GM23338 (cell line): ENCODE results near the gene CACNA1C. TPM values are rescaled to one million over a fixed set of nuclear protein-coding genes. Genes with fewer than 3 reads are reported as not detected.

Source experiments
- ATAC-seq: fragments of 200-7000 bp; cut with Tn5 transposase; 3 replicates; pipeline ENCODE4 v1.9.1; 2020
- DNase-seq: peaks from one replicate; pipeline ENCODE4 v3.0.0-alpha.2; 2015; ENCODE audit warnings: low spot score
- H2AFZ ChIP-seq: fragments of 200-600 bp; sonication (generic); 2 replicates; pipeline ENCODE4 v1.8.0; 2016; ENCODE audit warnings: antibody characterized with exemption, mild to moderate bottlenecking, moderate library complexity
- H3F3A ChIP-seq: fragments of 200-600 bp; sonication (generic); replicated peaks from 2 replicates; pipeline ENCODE4 v1.8.0; 2017; ENCODE audit warnings: antibody characterized with exemption, mixed run types, low read depth
- H3K27ac ChIP-seq: fragments of 200-600 bp; sonication (generic); 2 replicates; pipeline ENCODE4 v1.6.1; 2016; ENCODE audit warnings: low read depth
- H3K27me3 ChIP-seq: fragments of 200-600 bp; sonication (generic); 2 replicates; pipeline ENCODE4 v1.8.0; 2016; ENCODE audit warnings: mild to moderate bottlenecking, mixed run types, moderate library complexity; ENCODE audit not compliant: insufficient read depth
- H3K36me3 ChIP-seq: fragments of 200-600 bp; sonication (generic); 2 replicates; pipeline ENCODE4 v1.8.0; 2016; ENCODE audit warnings: mild to moderate bottlenecking; ENCODE audit not compliant: insufficient read depth
- H3K4me1 ChIP-seq: fragments of 200-600 bp; sonication (generic); 2 replicates; pipeline ENCODE4 v1.8.0; 2016; ENCODE audit warnings: mild to moderate bottlenecking, moderate library complexity; ENCODE audit not compliant: insufficient read depth
- H3K4me2 ChIP-seq: fragments of 200-600 bp; sonication (generic); 2 replicates; pipeline ENCODE4 v1.7.1; 2017; ENCODE audit warnings: mixed run types
- H3K4me3 ChIP-seq: fragments of 200-600 bp; sonication (generic); 2 replicates; pipeline ENCODE4 v1.6.1; 2016; ENCODE audit warnings: mixed run types
- H3K79me2 ChIP-seq: fragments of 200-600 bp; sonication (generic); replicated peaks from 2 replicates; pipeline ENCODE4 v1.8.0; 2017; ENCODE audit warnings: mild to moderate bottlenecking; ENCODE audit not compliant: insufficient read depth
- H3K9me2 ChIP-seq: fragments of 200-600 bp; sonication (generic); 2 replicates; pipeline ENCODE4 v1.8.0; 2017; ENCODE audit not compliant: insufficient read depth
- H4K20me1 ChIP-seq: fragments of 200-600 bp; sonication (generic); replicated peaks from 2 replicates; pipeline ENCODE4 v1.8.0; 2017; ENCODE audit warnings: mild to moderate bottlenecking; ENCODE audit not compliant: insufficient read depth
- H3K27ac Mint-ChIP-seq: 2 replicates; pipeline ENCODE4 v1.8.0; 2020; ENCODE audit warnings: inconsistent platforms, mild to moderate bottlenecking, moderate library complexity, mixed read lengths
- H3K27me3 Mint-ChIP-seq: 3 replicates; pipeline ENCODE4 v1.8.0; 2022; ENCODE audit warnings: low read depth, mild to moderate bottlenecking, moderate library complexity, mixed read lengths, inconsistent platforms; ENCODE audit not compliant: insufficient read depth, poor library complexity
- H3K36me3 Mint-ChIP-seq: 3 replicates; pipeline ENCODE4 v1.8.0; 2021; ENCODE audit warnings: low read depth, mild to moderate bottlenecking, inconsistent platforms, moderate library complexity, mixed read lengths
- H3K4me1 Mint-ChIP-seq: 3 replicates; pipeline ENCODE4 v1.8.0; 2020; ENCODE audit warnings: mild to moderate bottlenecking, inconsistent platforms, mixed read lengths
- H3K4me3 Mint-ChIP-seq: 3 replicates; pipeline ENCODE4 v1.8.0; 2021; ENCODE audit warnings: moderate library complexity, mild to moderate bottlenecking, inconsistent platforms, mixed read lengths
- H3K9me3 Mint-ChIP-seq: 3 replicates; pipeline ENCODE4 v1.8.0; 2020; ENCODE audit warnings: moderate library complexity, mild to moderate bottlenecking, inconsistent platforms, mixed read lengths
- CREB1 ChIP-seq: fragments of 250-450 bp; sonication (Bioruptor Pico); IDR thresholded peaks from 2 replicates; pipeline ENCODE4 v1.5.0; 2020; ENCODE audit warnings: low read depth, mild to moderate bottlenecking, moderate library complexity
- EZH2 ChIP-seq: fragments of 200-600 bp; sonication (generic); IDR thresholded peaks from one replicate; pipeline ENCODE4 v1.8.0; 2017; ENCODE audit warnings: antibody characterized with exemption, mild to moderate bottlenecking, low read depth; ENCODE audit not compliant: unreplicated experiment
- EZH2phosphoT487 ChIP-seq: fragments of 200-600 bp; sonication (generic); IDR thresholded peaks from one replicate; pipeline ENCODE4 v1.8.1; 2018; ENCODE audit warnings: antibody characterized with exemption; ENCODE audit not compliant: unreplicated experiment
- JUNB ChIP-seq: IDR thresholded peaks from one replicate; pipeline ENCODE4 v1.6.1; 2016; ENCODE audit warnings: antibody characterized with exemption; ENCODE audit not compliant: unreplicated experiment
- NANOG ChIP-seq: IDR thresholded peaks from 2 replicates; pipeline ENCODE4 v1.6.1; 2016; ENCODE audit warnings: antibody characterized with exemption, borderline replicate concordance
- POLR2AphosphoS5 ChIP-seq: IDR thresholded peaks from 2 replicates; pipeline ENCODE4 v1.6.1; 2016; ENCODE audit warnings: antibody characterized with exemption, low read depth
- STAT1 ChIP-seq: IDR thresholded peaks from one replicate; pipeline ENCODE4 v1.6.1; 2016; ENCODE audit warnings: antibody characterized with exemption; ENCODE audit not compliant: unreplicated experiment
- ZNF114 ChIP-seq: fragments of 250-450 bp; sonication (Bioruptor Pico); IDR thresholded peaks from 2 replicates; pipeline ENCODE4 v1.5.0; 2020; ENCODE audit warnings: mild to moderate bottlenecking, moderate library complexity
- ZNF331 ChIP-seq: fragments of 250-450 bp; sonication (Bioruptor Pico); IDR thresholded peaks from 2 replicates; pipeline ENCODE4 v1.5.0; 2020; ENCODE audit warnings: low read depth, mild to moderate bottlenecking, moderate library complexity
- polyA plus RNA-seq: library from polyadenylated mRNA; unstranded; fragments of >200 nt; fragmentation: Nextera tagmentation; extraction: Ambion mirVana; gene quantifications from 2 replicates; pipeline ENCODE4 v1.2.1, GENCODE V29; 2016
- total RNA-seq: library from RNA; depleted of rRNA; stranded (reverse); fragments of >200 nt; shearing (Covaris generic); gene quantifications from 2 replicates; pipeline ENCODE4 v1.2.3, GENCODE V29; 2014
- TF ChIP-seq, protein P1 (sequence below): fragments of 250-450 bp; sonication (Bioruptor Pico); IDR thresholded peaks from 2 replicates; pipeline ENCODE4 v1.5.0; 2020; ENCODE audit warnings: mild to moderate bottlenecking, moderate library complexity
- TF ChIP-seq, protein P2 (sequence below): IDR thresholded peaks from 2 replicates; pipeline ENCODE4 v1.6.1; 2016; ENCODE audit warnings: antibody characterized with exemption
- TF ChIP-seq, protein P3 (sequence below): IDR thresholded peaks from one replicate; pipeline ENCODE4 v1.6.1; 2018; ENCODE audit warnings: antibody characterized with exemption; ENCODE audit not compliant: unreplicated experiment

CACNA1C gene
- total and polyA plus RNA-seq, 2 experiments from 2014 or later = 0.78 to 2.1 TPM

DNA sequence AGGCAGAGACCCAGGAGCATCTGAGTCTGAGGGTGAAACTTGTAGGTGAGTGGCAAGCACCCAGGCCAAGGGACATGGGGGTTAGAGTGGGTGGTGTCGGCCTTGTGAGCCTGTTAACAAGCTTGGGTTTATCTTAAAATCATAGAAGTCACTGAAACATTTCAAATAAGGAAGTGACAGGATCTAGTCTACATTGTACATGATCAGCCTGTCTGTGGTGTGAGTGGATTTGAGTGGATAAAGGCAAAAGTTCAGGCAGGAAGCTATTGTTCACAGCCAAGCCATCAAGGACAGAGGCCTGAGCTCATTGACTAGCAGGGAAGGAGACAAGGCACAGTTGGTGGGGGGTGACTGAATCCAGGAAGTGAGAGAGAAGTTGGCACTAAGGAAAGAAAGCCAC, 682.6 kb downstream of the CACNA1C start:
- Mint-ChIP-seq H3K27me3 (no peaks in the 10 kb centered on the region), H3K27ac (no peak overlapping the region)
- H3K27me3 ChIP-seq = no peaks in the 10 kb centered on the region

More for the DNA sequence above, 682.6 kb downstream of the CACNA1C start:
- H3K4me1 ChIP-seq = peaks cover 5% of the 10 kb centered on the region
- no peaks in the 10 kb centered on the region for H4K20me1 ChIP-seq
- Mint-ChIP-seq H3K9me3 (no peaks in the 10 kb centered on the region), H3K36me3 (no peaks in the 10 kb centered on the region), H3K4me1 (peaks cover 6% of the 10 kb centered on the region), H3K4me3 (no peak overlapping the region)
- H2AFZ ChIP-seq = no peak overlapping the region
- no peaks in the 10 kb centered on the region for H3K79me2 ChIP-seq
- H3K9me2 ChIP-seq = no peaks in the 10 kb centered on the region
- H3F3A ChIP-seq = peaks cover 6% of the 10 kb centered on the region; the same call in 1 of the 2 replicates
- DNase-seq = no peak
- H3K4me2 ChIP-seq = no peak overlapping the region
- ATAC-seq = no peak
- no peak overlapping the region for H3K27ac ChIP-seq
- H3K4me3 ChIP-seq = no peak overlapping the region
- H3K36me3 ChIP-seq = no peaks in the 10 kb centered on the region
- TF ChIP-seq CREB1 (CRISPR knock-in tag) (no peak), POLR2AphosphoS5 (no peak), ZNF114 (CRISPR knock-in tag) (no peak), EZH2 (no peak), EZH2phosphoT487 (no peak), NANOG (no peak), ZNF331 (CRISPR knock-in tag) (no peak), STAT1 (no peak), JUNB (no peak)
- TF ChIP-seq, protein P1, sequence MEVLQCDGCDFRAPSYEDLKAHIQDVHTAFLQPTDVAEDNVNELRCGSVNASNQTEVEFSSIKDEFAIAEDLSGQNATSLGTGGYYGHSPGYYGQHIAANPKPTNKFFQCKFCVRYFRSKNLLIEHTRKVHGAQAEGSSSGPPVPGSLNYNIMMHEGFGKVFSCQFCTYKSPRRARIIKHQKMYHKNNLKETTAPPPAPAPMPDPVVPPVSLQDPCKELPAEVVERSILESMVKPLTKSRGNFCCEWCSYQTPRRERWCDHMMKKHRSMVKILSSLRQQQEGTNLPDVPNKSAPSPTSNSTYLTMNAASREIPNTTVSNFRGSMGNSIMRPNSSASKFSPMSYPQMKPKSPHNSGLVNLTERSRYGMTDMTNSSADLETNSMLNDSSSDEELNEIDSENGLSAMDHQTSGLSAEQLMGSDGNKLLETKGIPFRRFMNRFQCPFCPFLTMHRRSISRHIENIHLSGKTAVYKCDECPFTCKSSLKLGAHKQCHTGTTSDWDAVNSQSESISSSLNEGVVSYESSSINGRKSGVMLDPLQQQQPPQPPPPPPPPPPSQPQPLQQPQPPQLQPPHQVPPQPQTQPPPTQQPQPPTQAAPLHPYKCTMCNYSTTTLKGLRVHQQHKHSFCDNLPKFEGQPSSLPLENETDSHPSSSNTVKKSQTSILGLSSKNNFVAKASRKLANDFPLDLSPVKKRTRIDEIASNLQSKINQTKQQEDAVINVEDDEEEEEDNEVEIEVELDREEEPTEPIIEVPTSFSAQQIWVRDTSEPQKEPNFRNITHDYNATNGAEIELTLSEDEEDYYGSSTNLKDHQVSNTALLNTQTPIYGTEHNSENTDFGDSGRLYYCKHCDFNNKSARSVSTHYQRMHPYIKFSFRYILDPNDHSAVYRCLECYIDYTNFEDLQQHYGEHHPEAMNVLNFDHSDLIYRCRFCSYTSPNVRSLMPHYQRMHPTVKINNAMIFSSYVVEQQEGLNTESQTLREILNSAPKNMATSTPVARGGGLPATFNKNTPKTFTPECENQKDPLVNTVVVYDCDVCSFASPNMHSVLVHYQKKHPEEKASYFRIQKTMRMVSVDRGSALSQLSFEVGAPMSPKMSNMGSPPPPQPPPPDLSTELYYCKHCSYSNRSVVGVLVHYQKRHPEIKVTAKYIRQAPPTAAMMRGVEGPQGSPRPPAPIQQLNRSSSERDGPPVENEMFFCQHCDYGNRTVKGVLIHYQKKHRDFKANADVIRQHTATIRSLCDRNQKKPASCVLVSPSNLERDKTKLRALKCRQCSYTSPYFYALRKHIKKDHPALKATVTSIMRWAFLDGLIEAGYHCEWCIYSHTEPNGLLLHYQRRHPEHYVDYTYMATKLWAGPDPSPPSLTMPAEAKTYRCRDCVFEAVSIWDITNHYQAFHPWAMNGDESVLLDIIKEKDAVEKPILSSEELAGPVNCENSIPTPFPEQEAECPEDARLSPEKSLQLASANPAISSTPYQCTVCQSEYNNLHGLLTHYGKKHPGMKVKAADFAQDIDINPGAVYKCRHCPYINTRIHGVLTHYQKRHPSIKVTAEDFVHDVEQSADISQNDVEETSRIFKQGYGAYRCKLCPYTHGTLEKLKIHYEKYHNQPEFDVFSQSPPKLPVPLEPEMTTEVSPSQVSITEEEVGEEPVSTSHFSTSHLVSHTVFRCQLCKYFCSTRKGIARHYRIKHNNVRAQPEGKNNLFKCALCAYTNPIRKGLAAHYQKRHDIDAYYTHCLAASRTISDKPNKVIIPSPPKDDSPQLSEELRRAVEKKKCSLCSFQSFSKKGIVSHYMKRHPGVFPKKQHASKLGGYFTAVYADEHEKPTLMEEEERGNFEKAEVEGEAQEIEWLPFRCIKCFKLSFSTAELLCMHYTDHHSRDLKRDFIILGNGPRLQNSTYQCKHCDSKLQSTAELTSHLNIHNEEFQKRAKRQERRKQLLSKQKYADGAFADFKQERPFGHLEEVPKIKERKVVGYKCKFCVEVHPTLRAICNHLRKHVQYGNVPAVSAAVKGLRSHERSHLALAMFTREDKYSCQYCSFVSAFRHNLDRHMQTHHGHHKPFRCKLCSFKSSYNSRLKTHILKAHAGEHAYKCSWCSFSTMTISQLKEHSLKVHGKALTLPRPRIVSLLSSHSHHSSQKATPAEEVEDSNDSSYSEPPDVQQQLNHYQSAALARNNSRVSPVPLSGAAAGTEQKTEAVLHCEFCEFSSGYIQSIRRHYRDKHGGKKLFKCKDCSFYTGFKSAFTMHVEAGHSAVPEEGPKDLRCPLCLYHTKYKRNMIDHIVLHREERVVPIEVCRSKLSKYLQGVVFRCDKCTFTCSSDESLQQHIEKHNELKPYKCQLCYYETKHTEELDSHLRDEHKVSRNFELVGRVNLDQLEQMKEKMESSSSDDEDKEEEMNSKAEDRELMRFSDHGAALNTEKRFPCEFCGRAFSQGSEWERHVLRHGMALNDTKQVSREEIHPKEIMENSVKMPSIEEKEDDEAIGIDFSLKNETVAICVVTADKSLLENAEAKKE = no peak
- TF ChIP-seq, protein P2, sequence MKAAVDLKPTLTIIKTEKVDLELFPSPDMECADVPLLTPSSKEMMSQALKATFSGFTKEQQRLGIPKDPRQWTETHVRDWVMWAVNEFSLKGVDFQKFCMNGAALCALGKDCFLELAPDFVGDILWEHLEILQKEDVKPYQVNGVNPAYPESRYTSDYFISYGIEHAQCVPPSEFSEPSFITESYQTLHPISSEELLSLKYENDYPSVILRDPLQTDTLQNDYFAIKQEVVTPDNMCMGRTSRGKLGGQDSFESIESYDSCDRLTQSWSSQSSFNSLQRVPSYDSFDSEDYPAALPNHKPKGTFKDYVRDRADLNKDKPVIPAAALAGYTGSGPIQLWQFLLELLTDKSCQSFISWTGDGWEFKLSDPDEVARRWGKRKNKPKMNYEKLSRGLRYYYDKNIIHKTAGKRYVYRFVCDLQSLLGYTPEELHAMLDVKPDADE = no peak
- TF ChIP-seq, protein P3, sequence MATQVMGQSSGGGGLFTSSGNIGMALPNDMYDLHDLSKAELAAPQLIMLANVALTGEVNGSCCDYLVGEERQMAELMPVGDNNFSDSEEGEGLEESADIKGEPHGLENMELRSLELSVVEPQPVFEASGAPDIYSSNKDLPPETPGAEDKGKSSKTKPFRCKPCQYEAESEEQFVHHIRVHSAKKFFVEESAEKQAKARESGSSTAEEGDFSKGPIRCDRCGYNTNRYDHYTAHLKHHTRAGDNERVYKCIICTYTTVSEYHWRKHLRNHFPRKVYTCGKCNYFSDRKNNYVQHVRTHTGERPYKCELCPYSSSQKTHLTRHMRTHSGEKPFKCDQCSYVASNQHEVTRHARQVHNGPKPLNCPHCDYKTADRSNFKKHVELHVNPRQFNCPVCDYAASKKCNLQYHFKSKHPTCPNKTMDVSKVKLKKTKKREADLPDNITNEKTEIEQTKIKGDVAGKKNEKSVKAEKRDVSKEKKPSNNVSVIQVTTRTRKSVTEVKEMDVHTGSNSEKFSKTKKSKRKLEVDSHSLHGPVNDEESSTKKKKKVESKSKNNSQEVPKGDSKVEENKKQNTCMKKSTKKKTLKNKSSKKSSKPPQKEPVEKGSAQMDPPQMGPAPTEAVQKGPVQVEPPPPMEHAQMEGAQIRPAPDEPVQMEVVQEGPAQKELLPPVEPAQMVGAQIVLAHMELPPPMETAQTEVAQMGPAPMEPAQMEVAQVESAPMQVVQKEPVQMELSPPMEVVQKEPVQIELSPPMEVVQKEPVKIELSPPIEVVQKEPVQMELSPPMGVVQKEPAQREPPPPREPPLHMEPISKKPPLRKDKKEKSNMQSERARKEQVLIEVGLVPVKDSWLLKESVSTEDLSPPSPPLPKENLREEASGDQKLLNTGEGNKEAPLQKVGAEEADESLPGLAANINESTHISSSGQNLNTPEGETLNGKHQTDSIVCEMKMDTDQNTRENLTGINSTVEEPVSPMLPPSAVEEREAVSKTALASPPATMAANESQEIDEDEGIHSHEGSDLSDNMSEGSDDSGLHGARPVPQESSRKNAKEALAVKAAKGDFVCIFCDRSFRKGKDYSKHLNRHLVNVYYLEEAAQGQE = no peak
